ENCODE measurements around the gene CCDC198. TPM values are rescaled to one million over a fixed set of nuclear protein-coding genes. Genes with fewer than 3 reads are reported as not detected.

The CCDC198 gene
- total RNA-seq, 1 experiment from 2014 or later = not detected

- Histone ChIP-seq H3K4me3 (ENCODE audit: low read depth in 2 of 2, low read length in 2 of 2) (no peak overlapping the region), H3K27ac (ENCODE audit: low read length) (no peak overlapping the region), H3K9me3 (ENCODE audit: control insufficient read depth, insufficient read depth, low read depth, low read length) (no peaks in the 10 kb centered on the region), H3K36me3 (ENCODE audit: control insufficient read depth, insufficient read depth, low read length) (no peaks in the 10 kb centered on the region), H3K4me1 (ENCODE audit: control insufficient read depth, insufficient read depth, low read length) (no peaks in the 10 kb centered on the region), H3K27me3 (ENCODE audit: control insufficient read depth, insufficient read depth, low read length) (peaks cover 2% of the 10 kb centered on the region; the same call in 1 of the 2 replicates)
- CTCF ChIA-PET = no interaction called here
- intact Hi-C loops (cut with micrococcal nuclease; ENCODE audit: unreplicated experiment) (no loop called here), in situ Hi-C loops (cut with HindIII; ENCODE audit: low pct_unique_long_range_greater_than_20kb, low sequenced_read_pairs) (no loop called here)
- DNase-seq (ENCODE audit: low read depth, low spot score) (no peak), ATAC-seq (no peak)
- TF ChIP-seq, protein P1, sequence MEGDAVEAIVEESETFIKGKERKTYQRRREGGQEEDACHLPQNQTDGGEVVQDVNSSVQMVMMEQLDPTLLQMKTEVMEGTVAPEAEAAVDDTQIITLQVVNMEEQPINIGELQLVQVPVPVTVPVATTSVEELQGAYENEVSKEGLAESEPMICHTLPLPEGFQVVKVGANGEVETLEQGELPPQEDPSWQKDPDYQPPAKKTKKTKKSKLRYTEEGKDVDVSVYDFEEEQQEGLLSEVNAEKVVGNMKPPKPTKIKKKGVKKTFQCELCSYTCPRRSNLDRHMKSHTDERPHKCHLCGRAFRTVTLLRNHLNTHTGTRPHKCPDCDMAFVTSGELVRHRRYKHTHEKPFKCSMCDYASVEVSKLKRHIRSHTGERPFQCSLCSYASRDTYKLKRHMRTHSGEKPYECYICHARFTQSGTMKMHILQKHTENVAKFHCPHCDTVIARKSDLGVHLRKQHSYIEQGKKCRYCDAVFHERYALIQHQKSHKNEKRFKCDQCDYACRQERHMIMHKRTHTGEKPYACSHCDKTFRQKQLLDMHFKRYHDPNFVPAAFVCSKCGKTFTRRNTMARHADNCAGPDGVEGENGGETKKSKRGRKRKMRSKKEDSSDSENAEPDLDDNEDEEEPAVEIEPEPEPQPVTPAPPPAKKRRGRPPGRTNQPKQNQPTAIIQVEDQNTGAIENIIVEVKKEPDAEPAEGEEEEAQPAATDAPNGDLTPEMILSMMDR (IDR thresholded peaks at IDR 0.05) = no peak
- TF ChIP-seq REST (IDR thresholded peaks at IDR 0.05; ENCODE audit: insufficient read depth in 1 of 2, low read depth in 2 of 2, low read length in 1 of 2) (no peak), TCF7L2 (IDR thresholded peaks at IDR 0.05; ENCODE audit: low read depth, low read length) (no peak), POLR2AphosphoS5 (IDR thresholded peaks at IDR 0.05; ENCODE audit: low read depth, low read length) (no peak), SIN3A (IDR thresholded peaks at IDR 0.05; ENCODE audit: borderline replicate concordance, insufficient read depth, low read depth, low read length) (no peak)
- POLR2A ChIA-PET = no interaction called here
- no TSS peak for BruUV-seq (replicated peaks)
These were observed 11.5 kb downstream of the CCDC198 start for GRCh38 chr14:57482120-57482519.

GRCh38 chr14:57480051-57480450 is 13.6 kb downstream of the CCDC198 start:
- Histone ChIP-seq H3K4me3 (ENCODE audit: low read depth in 2 of 2, low read length in 2 of 2) (no peak overlapping the region), H3K9me3 (ENCODE audit: control insufficient read depth, insufficient read depth, low read depth, low read length) (no peaks in the 10 kb centered on the region), H3K27me3 (ENCODE audit: control insufficient read depth, insufficient read depth, low read length) (peaks cover 2% of the 10 kb centered on the region; the same call in 1 of the 2 replicates), H3K36me3 (ENCODE audit: control insufficient read depth, insufficient read depth, low read length) (no peaks in the 10 kb centered on the region), H3K27ac (ENCODE audit: low read length) (no peak overlapping the region), H3K4me1 (ENCODE audit: control insufficient read depth, insufficient read depth, low read length) (no peaks in the 10 kb centered on the region)
- no peak for DNase-seq (ENCODE audit: low read depth, low spot score)
- no peak for TF ChIP-seq POLR2AphosphoS5 (IDR thresholded peaks at IDR 0.05; ENCODE audit: low read depth, low read length)
- TF ChIP-seq, protein P1 (IDR thresholded peaks at IDR 0.05) = no peak
- no peak for TF ChIP-seq TCF7L2 (IDR thresholded peaks at IDR 0.05; ENCODE audit: low read depth, low read length)
- TF ChIP-seq SIN3A (IDR thresholded peaks at IDR 0.05; ENCODE audit: borderline replicate concordance, insufficient read depth, low read depth, low read length) = no peak
- no peak for TF ChIP-seq REST (IDR thresholded peaks at IDR 0.05; ENCODE audit: insufficient read depth in 1 of 2, low read depth in 2 of 2, low read length in 1 of 2)
- ChIA-PET POLR2A (no interaction called here), CTCF (no interaction called here)
- no peak for ATAC-seq
- intact Hi-C loops (cut with micrococcal nuclease; ENCODE audit: unreplicated experiment) = no loop called here
- BruUV-seq (replicated peaks) = no TSS peak
- in situ Hi-C loops (cut with HindIII; ENCODE audit: low pct_unique_long_range_greater_than_20kb, low sequenced_read_pairs) = no loop called here

Data from Panc1 (cell line).